Choroid plexus epithelial cell (primary cell): Measurements from ENCODE around the gene SCGB1A1.
"Not testable (repeated sequence)": the region's sequence is repeated elsewhere in the genome, so short reads cannot be mapped to it uniquely, and the experiment has no call there.

ENCODE experiments used
- DNase-seq: peaks from one replicate; pipeline ENCODE4 v3.0.0-alpha.2; 2010; ENCODE audit warnings: low read depth
- H3K4me3 ChIP-seq: 2 replicates; pipeline ENCODE4 v1.5.1; 2011; ENCODE audit warnings: low read depth, mild to moderate bottlenecking, control low read depth, low read length, moderate library complexity
- CTCF ChIP-seq: conservative IDR thresholded peaks from 2 replicates; pipeline ENCODE4 v1.5.1; 2011; ENCODE audit warnings: low read depth, mild to moderate bottlenecking, control low read depth, inconsistent platforms, low read length, moderate library complexity

The SCGB1A1 gene

GRCh38 chr11:62446091-62446490, 27.3 kb downstream of the SCGB1A1 start:
- TF ChIP-seq CTCF = no peak
- no peak for DNase-seq
- H3K4me3 ChIP-seq = no peak overlapping the region

- TF ChIP-seq CTCF = no peak
Measured at GRCh38 chr11:62449451-62449851, 30.6 kb downstream of the SCGB1A1 start.

DNA sequence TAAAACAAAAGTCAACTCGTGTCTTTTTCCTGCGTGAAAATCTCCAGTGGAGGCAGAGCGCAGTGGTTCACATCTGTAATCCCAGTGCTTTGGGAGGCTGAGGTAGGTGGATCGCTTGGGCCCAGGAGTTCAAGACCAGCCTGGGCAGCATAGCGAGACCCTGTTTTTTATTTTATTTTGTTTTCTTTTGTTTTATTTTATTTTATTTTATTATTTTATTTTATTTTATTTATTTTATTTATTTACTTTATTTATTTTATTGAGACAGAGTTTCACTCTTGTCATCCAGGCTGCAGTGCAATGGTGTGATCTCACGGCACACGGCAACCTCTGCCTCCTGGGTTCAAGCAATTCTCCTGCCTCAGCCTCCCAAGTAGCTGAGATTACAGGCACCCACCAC, 31.1 kb downstream of the SCGB1A1 start:
- H3K4me3 ChIP-seq, DNase-seq: not testable (repeated sequence)

More at GRCh38 chr11:62449451-62449851, 30.6 kb downstream of the SCGB1A1 start:
- H3K4me3 ChIP-seq = no peak overlapping the region
- no peak for DNase-seq

DNA sequence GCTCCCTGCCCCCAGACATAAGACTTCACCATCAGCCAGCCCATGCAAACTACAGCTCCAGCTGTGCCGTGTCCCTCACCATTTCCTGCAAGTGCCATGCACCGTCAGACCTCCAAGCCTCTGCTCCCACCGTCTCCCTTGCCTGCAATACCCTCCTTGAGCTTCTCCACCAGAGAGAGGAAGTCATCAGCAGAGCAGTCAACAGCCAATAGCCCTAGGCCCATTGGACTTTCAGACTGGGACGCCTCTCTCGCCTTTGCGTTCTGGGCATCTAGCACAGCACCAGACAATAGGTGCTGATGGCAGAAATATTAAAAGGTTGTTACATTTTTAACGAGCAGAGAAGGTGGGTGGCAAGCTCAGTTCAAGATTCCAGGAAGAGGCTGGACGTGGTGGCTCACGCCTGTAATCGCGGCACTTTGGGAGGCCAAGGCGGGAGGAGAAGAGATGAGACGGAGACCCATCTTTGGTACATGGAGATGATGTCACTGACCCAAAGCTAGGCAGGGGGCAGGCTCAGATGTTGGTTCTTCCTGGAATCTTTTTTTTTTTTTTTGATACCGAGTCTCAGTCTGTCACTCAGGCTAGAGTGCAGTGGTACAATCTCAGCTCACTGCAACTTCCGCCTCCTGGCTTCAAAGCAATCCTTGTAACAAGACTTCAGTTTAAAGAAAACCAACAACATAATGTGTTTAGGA, 31.9 kb downstream of the SCGB1A1 start:
- TF ChIP-seq CTCF = no peak
- no peak overlapping the region for H3K4me3 ChIP-seq
- DNase-seq = no peak

DNA sequence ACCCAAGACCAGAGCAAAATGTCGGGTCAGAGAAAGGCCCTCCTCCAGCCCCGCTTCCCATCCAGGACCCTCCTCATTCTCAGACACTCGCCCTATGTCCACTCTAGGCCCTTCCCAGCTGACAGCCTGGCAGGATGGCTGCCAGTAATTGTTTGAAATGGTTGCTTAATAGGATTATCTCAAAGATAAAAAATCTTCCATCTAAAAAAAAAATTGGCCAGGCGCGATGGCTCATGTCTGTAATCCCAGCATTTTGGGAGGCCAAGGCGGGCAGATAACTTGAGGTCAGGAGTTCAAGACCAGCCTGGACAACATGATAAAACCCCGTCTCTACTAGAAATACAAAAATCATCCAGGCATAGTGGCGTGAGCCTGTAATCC, 32.4 kb downstream of the SCGB1A1 start:
- no peak overlapping the region for H3K4me3 ChIP-seq
- no peak for TF ChIP-seq CTCF
- DNase-seq = no peak

DNA sequence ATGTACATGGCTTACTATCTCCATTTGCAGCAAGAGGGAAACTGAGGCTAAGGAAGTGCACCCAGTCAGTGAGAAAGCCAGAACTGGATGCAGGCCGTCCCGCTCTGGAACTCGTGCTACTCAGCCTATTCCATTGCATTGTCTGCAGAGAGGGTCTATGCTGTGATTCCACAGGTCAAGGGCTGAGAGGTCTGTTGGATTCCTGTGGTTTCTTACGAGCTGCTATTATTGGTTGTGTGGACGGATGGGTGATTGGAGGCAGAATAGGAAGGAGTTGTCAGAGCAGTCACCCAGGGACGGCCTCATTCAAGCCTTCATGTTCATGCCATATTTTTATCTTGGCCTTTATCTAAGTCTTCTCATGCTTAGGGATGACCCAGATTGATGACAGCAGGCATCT, 33.4 kb downstream of the SCGB1A1 start:
- no peak overlapping the region for H3K4me3 ChIP-seq
- TF ChIP-seq CTCF = no peak
- DNase-seq = no peak

DNA sequence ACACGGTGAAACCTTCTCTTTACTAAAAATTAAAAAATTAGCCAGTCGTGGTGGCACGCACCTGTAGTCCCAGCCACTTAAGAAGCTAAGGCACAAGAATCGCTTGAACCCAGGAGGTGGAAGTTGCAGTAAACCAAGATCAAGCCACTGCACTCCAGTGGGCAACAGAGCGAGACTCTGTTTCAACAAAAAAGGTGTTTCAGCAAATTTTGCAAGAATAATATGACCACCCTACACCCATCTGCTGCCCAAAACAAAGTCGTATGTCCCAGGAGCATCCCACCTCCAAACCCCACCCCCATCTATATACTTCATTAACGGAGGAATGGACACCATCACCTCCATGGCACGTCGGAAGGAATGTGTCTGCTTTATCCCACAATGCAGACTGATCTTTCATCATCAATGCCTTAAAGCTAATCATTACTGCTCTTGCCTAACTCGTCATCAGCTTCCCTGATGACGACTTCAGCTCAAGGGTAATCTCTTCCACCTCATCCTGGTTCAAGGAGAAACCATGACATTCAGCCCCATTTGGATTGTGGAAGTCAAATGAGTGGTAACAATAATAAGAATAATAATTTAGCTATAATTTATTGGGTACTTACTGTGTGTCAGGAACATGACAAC, 34.1 kb downstream of the SCGB1A1 start:
- TF ChIP-seq CTCF = no peak
- H3K4me3 ChIP-seq = no peak overlapping the region
- DNase-seq = no peak
